ENCODE measurements around the gene PRKN. TPM values are rescaled to one million over a fixed set of nuclear protein-coding genes. Genes with fewer than 3 reads are reported as not detected.

PRKN gene
- total and polyA plus RNA-seq, 2 donors (not counting 3 experiments of a cell fraction or from before 2014, with no cell fraction given) = 0.06 TPM; not detected in 1

DNA sequence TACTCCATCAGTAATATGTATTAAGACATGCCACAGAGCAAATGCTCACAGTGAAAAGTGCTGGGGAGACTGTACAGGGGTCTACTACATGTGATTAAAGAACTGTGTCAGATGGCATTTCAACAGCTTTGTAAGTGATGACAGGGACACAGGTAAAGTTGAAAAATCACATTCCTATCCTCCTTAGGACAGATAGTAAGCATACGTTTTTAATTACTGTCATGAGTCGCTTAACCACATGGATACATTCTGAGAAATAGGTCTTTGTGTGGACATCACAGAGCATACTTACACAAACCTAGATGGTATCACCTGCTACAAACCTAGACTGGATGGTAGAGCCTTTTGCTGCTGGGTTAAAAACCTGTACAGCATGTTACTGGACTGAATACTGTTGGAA is 807.9 kb downstream of the PRKN start:
- Histone ChIP-seq H2AFZ (ENCODE audit: low read depth, low read length) (no peak overlapping the region), H3K27ac (ENCODE audit: insufficient read depth, low read depth, low read length) (no peak overlapping the region), H3K27me3 (ENCODE audit: control insufficient read depth in 2 of 2, insufficient read depth in 2 of 2, low read length in 2 of 2) (no peaks in the 10 kb centered on the region), H3K4me3 (replicated peaks in 1 of 3; ENCODE audit: insufficient read depth in 1 of 3, low read depth in 1 of 3, low read length in 3 of 3) (no peak overlapping the region), H3K9me3 (replicated peaks; ENCODE audit: control insufficient read depth, insufficient read depth, low read length) (no peaks in the 10 kb centered on the region), H4K20me1 (replicated peaks; ENCODE audit: control insufficient read depth, extremely low read depth, insufficient read depth, low read length) (no peaks in the 10 kb centered on the region), H3K36me3 (ENCODE audit: control insufficient read depth in 2 of 2, extremely low read depth in 1 of 2, insufficient read depth in 2 of 2, low read length in 2 of 2) (no peaks in the 10 kb centered on the region), H3K9me1 (replicated peaks; ENCODE audit: control insufficient read depth, extremely low read depth, insufficient read depth, low read length) (no peaks in the 10 kb centered on the region), H3K79me2 (ENCODE audit: control insufficient read depth, insufficient read depth, low read length) (no peaks in the 10 kb centered on the region), H3K4me1 (ENCODE audit: control insufficient read depth, extremely low read depth, insufficient read depth, low read length) (peaks cover 12% of the 10 kb centered on the region), H3K9ac (replicated peaks; ENCODE audit: extremely low read depth, insufficient read depth, low read length) (no peak overlapping the region), H3K4me2 (ENCODE audit: insufficient read depth, low read length) (no peak overlapping the region)
- FAIRE-seq (no peak), DNase-seq (ENCODE audit: low read depth, low spot score) (no peak)
- ChIA-PET CTCF (no interaction called here), POLR2A (no interaction called here)
- intact Hi-C loops (cut with micrococcal nuclease) (no loop called here), dilution Hi-C loops (cut with MboI; ENCODE audit: extremely low pct_ligation_motif_present, low sequenced_read_pairs) (no loop called here)
- no TSS peak for BruUV-seq (replicated peaks)
- TF ChIP-seq POLR2AphosphoS5 (IDR thresholded peaks at IDR 0.05; ENCODE audit: insufficient read depth, low read depth, low read length) = no peak
- TF ChIP-seq EZH2 (IDR thresholded peaks at IDR 0.05; ENCODE audit: borderline replicate concordance, low read depth, low read length, severe bottlenecking) = no peak
- TF ChIP-seq, protein P1, sequence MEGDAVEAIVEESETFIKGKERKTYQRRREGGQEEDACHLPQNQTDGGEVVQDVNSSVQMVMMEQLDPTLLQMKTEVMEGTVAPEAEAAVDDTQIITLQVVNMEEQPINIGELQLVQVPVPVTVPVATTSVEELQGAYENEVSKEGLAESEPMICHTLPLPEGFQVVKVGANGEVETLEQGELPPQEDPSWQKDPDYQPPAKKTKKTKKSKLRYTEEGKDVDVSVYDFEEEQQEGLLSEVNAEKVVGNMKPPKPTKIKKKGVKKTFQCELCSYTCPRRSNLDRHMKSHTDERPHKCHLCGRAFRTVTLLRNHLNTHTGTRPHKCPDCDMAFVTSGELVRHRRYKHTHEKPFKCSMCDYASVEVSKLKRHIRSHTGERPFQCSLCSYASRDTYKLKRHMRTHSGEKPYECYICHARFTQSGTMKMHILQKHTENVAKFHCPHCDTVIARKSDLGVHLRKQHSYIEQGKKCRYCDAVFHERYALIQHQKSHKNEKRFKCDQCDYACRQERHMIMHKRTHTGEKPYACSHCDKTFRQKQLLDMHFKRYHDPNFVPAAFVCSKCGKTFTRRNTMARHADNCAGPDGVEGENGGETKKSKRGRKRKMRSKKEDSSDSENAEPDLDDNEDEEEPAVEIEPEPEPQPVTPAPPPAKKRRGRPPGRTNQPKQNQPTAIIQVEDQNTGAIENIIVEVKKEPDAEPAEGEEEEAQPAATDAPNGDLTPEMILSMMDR (IDR thresholded peaks at IDR 0.05; ENCODE audit: extremely low read depth in 1 of 2, insufficient read depth in 1 of 2, low read depth in 1 of 2, low read length in 2 of 2) = no peak
- TF ChIP-seq POLR2A (IDR thresholded peaks at IDR 0.05; ENCODE audit: low read depth, low read length) = no peak
- no peak for TF ChIP-seq FOS (IDR thresholded peaks at IDR 0.05; ENCODE audit: borderline replicate concordance, insufficient read depth, low read length)
- no peak for TF ChIP-seq GATA2 (IDR thresholded peaks at IDR 0.05; ENCODE audit: insufficient read depth, insufficient read length, low read depth, low read length)
- no peak for TF ChIP-seq MYC (IDR thresholded peaks at IDR 0.05; ENCODE audit: low read depth, low read length)
- no peak for TF ChIP-seq JUN (IDR thresholded peaks at IDR 0.05; ENCODE audit: borderline replicate concordance, insufficient read depth, insufficient read length, low read depth)
- TF ChIP-seq, protein P2, sequence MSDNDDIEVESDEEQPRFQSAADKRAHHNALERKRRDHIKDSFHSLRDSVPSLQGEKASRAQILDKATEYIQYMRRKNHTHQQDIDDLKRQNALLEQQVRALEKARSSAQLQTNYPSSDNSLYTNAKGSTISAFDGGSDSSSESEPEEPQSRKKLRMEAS (IDR thresholded peaks at IDR 0.05; ENCODE audit: insufficient read depth, insufficient read length) = no peak

All from endothelial cell of umbilical vein (primary cell).